ENCODE measurements around the gene KLF13.

Gene KLF13

DNA sequence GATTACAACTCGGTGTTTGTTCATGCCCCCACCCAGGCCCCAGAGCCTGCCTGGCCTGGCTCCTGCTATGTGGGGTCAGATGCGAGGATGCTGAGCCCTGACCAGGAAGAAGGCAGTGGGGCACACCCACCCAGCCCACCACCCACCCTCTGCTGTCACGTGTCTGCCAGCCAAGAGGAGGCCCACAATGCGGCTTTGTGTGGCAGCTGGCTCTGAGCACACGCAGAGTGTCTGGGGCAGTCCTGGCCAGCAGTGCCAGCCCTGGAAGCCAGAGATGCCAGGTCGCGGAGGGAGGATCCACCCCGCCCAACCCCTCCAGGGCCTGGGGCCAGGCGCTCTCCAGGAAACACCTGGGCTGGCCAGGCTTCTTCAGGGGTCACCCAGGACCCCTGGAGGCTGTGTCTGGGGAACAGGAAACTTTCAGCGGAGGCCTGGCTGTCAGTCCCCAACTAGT is 26.4 kb upstream of the KLF13 start:
- no peak for DNase-seq (ENCODE audit: low read depth)

DNA sequence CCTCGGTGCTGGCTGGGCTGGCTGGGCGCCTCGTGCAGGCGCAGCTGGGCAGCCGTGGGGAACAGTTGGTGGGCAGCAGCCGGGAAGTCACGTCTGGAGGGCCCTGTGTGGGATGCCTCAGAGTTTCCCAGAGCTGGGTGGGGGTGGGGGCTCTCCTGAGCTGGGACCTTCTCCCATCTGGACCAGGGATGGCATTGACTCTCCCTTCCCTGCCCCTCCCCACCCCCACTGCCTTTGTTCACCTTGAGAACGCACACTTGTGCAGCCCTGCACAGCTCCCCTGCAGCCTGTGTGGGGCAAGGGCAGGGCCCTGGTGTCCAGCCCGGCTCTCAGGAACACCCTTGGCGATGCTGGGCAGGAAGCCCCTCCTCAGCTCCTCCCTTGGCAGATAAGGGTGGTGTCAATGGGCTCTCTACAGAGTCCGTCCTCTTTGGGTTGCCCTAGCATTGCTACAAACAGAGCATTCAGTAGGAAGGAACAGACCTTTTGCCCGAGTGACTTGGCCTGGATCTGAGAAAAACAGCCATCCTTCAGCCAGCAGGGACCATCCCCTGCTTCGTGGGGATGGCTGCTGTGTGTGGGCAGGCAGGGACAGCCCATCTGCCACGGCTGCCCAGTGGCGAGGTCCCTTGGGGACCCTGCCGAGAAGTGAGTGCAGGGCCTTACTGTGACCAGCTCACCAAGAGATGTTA is 25.5 kb upstream of the KLF13 start:
- DNase-seq (ENCODE audit: low read depth), result no peak

DNA sequence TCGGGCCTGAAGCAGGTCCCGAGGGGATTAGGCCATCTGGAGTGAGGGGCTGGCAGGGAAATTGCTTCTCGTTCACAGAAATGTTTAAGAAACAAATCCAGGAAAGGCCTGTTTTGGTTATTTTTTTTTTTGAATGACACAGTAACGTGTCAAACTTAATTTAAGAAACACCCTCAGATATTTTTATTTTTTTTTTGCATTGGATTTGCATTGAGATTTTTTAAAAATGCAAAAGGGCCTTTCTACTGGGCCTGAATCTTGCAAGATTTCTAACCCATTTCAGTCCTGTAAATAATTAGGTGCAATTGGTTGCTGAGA is 25.0 kb upstream of the KLF13 start:
- DNase-seq (ENCODE audit: low read depth), result no peak

DNA sequence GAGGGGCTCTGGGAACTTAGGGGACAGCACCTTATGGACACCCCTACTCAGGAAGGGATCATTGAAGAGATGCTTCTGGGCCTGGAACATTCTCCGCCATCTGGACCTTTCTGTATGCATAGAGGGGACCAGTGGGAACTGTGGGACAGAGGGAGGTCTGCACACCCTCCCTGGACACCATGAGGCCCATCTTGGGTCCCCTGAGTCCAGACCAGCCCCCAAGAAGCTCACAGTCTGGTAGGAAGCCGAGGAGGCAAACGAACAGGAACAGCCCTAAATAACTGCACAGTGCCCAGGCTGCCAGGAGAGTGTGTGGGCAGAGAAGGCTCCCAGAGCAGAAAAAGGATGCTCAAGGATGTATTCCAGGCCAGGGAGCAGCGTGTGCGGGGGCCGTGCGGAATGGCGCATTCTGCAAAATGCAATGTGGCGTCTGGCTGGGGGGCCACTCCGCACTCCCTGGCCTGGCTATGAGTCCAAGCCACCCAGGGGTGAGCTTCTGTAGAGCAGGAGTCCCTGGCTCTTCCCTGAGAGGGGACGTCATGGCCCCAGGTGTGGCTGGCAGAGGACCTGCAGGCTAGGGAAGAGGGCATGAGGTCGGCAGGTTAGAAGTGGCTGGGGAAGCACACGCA is 24.5 kb upstream of the KLF13 start:
- DNase-seq (ENCODE audit: low read depth), result no peak

DNA sequence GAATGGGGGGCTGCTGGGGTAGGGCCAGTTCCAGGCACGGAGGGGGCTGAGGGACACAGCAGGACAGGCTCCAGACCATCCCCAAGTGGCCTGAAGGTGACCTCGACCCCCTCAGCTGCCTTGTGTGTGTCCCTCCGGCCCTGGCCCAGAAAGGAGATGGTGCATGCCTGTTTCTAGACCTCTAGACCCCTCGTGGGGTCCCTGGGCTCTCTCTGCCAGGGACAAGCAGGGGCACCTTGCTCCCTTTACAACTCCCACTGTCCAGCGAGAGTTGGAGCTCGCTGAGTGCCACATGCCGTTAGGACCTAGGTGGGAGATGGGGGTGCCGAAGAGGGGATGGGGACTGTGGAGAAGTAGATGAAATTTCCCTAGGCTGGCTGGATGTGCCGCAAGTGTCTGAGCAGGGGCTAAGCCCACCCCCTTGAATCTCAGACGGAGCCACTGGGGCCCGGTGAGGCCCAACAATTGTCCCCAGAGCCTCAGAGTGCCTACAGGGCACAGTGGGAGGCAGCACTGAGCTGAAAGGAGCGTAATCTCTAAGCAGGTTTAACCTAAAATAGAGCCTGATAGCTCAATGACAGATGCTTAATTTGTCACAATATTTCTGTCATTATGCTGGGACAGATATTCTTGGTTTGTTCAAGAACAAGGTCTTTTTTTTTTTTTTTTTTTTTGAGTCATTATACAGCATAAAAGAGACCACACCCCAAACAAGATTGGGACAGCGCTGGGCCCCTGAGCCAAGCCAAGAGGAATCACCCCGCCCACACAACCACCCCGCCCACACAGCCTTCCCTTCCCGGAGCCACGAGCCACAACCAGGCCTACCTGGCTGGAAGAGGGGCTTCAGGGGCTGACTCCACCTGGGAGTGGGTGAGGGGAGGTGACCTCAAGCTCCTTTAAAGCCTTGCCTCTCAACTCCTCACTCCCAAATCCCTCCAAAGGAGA is 23.6 kb upstream of the KLF13 start:
- no peak for DNase-seq (ENCODE audit: low read depth)

DNA sequence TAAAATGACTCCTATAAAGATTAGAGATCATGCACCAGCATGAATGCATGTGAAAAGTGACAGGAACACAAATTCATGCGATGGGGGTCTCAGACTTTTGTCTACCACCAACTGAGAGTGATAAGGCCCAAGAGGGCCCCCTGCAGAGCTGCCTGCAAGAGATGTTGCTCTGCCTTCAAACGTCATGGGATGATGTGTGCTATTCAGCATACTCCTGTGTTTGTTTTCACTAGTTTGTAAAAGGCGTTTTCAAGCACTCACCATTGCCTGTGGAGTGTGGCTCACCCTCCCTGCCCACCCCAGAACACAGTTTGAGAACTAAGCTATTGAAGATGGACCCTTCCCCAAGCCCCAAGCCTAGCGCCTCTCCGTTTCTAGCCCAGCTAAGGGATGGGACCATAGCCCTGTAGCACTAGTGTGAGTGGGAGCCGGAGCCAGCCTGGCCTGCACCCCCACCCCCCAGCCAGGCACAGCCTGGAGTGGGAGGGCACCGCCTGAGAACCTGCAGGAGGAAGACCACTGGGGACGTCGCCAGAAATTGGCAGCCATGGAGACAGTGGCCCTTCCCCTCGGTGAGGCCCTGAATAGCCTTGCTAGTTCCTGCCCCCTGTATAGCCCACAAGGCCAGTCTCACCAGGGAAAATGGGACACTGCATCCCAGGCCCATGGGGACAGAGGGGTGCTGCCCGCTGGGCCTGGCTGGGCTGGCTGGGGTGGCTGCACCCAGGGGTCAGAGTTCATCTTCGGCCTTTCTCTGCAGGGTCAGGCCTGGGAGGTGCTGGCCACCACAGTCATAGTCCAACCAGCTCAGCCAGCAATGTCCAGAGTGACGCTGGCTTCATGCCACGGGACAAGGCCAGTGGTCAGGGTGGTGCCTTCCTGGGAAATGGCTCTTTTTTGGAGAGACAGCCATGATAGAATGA is 22.6 kb upstream of the KLF13 start:
- DNase-seq (ENCODE audit: low read depth), result no peak

DNA sequence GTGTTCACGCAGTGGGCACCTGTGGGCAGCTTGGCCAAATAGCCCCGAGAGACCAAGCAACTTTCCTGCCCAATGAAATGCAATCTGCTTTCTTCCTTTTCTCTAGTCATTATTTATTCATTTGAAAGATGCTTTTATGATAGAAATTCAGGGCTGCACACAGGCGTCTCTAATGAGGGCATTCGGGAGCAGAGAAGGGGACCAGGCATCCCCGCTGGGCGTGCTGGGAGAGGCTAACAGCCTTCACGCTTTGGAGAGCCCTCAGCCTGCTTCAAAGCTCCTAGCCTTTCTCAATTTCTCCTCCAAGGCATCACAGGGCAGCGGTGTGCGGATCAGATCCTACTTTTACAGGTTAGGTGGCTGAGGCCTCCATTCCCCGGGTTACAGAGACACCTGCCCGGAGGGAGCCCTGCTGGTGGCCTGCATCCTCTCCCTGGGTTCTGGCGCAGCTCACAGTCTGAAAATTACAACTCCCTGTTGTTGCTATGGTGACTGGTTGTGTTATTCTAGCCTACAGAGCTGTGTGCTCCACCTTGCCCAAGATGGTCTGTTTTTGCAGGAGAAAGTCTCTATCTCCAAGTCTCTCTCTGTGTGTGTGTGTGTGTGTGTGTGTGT is 21.8 kb upstream of the KLF13 start:
- DNase-seq (ENCODE audit: low read depth), result no peak

DNA sequence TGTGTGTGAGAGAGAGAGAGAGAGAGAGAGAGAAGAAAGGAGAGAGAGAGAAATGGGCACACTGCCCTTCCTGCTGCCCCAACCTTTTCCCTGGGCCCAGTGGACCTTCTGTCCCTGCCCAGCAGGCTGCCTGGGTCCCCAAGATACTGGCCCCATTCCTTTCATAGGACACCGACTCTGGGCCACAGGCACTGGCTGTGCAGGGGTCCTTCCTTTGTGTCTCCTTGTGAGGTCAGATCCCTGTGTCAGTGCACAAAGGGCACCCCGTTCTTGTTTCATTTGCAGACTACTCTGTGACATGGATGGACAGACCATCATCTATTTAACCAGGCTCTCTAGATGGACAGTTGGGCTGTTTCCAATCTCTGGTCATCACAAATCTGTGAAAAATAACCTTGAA is 21.3 kb upstream of the KLF13 start:
- no peak for DNase-seq (ENCODE audit: low read depth)

DNA sequence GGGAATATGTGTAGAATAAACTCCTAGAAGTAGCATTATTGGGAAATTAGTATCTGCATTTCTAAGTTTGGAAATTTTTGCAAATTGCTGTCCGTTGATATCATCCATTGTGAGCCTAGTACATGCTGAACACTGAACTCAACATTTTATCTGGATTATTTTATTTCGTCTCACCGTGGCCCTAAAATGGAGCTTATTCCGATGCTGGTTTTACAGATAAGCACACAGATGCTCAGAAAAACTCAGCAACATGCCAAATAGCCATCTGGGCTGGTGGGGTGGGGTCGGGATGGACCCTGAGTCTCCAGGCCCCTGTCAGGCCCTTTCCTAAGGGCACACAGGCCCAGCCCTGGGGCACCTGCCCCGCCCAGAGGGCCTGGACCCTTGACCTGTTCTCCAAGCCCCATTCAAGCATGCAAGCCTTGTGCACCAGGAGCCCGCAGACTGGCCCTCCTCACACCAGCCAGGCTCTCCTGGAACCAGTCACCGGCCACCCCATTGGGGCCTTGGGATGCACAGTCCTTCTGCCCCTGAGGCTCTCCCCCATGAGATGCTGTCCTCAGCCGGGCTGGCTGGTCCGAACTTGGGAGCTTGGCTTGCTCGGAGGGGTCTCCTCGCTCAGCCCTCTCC is 20.7 kb upstream of the KLF13 start:
- no peak for DNase-seq (ENCODE audit: low read depth)

DNA sequence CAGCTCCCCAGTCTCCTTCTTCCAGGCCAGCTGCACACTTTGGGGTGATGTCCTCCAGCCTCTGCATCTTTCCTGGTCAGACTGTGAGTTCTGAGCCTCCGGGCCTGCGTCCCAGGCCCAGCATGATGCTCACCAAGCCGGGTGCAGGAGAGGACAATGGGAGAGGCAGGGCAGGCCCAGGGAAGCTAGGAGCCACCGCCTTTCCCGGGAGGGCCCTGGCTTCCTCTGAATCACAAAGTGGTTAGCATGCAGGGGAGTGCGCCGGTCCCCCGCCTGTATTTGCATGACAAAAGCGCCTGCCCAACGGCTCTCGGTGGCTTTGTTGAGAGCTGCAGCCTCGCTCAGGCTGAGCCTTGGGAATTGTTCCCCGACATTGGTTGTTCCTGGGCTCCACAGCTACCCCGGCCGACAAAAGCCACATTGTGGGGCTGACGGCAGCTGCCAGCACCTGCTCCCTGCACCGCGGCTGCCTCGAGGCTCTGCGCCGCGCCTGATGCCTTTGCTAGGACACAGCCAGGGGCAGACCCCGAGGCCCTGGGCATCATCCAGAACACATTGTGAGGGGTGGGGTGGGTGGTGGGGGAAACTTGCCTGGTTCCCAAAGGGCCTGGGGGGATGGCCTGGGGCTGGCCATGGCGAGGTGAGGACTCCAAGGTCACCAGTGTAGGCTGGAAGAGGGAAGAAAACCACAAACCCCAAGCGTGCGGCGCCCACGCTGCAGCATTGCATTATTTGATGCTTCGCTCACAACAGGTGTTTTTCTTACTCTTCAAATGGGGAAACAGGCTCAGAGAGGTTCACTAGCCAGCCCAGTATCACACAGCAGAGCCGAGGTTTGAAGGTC is 20.0 kb upstream of the KLF13 start:
- DNase-seq (ENCODE audit: low read depth), result no peak

DNA sequence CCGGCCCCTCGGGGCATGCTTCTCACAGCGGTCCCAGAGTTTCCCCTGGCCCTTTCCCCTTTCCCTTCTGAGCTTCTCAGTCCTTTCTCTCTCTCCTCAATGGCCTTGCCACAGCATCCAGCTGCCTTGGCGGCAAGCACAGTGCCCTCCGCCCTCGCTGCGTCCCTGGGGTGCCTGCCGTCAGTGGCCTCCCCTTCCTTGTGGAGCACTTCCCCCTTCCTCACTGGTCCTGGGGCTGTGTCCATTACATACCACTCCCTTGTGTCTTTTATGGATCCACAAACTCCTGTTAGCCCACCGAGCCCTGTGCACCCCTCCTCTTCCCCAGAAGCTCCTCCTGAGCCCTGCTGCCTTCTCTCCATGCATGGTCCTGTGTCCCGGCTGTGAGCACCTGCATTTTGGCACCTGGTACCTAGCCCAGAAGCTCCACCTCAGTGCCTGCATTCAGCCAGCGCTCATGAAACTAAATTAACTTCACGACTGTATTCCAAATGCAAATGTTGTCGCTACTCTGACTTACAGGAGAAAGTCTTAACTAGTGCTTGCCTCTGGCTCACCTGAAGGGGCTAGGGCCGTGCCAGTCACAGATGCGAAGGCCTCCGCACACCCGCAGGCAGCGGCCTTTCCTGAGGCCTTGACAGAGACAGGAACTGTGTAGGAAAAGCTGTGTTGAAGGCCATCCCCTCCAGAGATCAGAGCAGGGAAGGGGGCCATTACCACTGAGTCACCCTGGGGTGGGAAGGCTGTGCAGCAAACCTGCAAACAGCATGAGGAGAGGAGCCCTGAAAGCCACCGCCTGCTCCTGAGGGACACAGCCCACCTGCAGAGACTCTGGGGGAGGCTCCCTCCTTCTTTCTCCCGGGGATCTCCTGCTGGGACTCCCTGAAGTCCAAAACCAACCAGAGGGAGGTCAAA is 19.1 kb upstream of the KLF13 start:
- DNase-seq (ENCODE audit: low read depth), result no peak

DNA sequence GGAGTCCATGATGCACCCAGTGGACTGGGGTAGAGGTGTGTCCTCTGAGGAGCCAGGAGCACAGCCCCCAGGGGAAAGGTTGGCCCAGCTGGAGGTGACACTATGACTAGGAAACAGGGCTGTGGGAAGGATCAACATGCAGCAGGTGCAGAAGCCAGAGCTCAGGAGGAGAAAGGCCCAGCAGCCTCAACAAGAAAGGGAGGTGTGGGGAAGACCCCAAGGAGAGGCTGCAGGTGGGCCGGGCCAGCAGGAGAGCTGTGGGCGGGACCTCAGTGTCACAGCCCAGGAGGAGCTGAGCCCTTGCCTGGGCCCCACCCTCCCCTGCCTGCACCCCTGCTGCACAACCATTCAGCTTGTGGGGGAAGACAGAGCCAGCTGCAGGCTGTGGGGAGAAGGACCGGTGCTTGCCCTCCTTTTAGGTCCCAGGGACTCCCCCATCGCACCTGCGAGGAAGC is 18.4 kb upstream of the KLF13 start:
- no peak for DNase-seq (ENCODE audit: low read depth)

DNA sequence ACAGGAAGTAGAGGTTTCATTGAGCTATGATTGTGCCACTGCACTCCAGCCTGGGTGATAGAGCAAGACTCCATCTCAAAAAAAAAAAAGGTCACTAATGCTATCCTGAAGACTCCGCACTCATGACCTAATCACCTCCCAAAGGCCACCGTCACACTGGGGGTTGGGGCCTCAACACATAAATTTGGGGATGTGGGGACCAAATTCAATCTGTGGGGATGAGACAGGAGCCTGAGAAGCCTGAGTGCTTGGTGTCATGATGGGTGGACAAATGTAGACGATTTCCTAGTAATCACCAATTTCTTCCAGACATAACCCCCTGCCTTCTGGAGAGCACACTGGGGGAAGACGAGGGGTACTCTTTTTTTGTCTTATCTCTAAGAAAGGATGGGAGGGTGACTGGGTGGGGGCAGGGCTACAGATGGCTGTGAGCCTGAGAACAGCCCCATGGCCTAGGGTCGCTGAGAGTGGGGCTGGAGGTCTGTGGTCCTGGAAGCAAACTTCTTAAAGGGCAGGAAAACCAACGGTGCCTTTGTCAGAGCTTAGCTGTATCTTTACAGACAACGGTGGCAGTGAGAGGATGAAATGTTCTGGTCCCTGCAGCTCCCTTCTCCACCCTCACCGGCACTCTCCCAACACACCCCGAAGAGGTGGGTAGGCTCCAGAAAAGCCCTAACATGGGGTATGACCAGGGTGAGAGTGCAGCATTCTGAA is 16.6 kb upstream of the KLF13 start:
- no peak for DNase-seq (ENCODE audit: low read depth)

DNA sequence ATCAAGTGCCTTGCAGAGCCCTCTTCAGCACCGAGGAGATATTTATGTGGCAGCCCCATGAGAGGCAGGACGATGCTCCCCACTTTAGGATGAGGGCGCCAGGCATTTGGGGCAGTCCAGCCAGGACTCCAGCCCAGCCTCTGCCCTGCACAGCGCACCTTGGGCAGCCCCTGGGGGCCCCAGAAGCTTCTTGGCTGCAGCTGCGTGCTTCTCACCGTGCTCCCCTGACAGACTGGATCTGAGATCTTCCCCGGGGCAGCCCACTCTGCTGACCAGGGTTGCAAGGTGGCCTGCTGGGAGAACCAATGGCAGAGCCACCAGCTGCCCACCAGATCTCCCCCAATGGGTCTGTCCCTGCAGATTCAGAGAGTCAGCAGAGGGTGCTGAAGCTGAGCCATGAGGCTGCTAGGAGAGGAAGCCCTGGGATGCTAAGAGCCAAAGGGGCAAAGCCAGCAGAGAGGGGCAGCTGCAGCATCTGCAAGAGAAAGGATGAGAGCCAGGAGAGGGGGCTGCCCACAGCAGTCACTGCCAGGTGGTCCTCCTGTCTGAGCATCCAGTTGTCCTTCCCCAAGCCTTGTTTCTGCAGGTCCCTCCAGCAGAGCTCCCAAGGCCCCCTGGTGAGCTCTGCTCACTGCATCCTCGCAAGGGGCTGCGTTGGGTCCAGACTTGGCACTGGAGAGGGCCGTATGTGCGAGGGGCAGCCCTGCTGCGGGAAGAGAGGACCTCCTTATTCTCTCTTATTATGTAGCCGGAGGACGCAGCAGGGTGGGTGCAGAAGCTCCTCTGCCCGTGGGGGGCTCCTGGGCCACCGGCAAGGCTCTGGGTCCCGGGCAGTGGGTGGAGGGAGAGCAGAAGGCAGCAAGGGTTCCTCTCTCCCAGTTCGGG is 14.7 kb upstream of the KLF13 start:
- no peak for DNase-seq (ENCODE audit: low read depth)

DNA sequence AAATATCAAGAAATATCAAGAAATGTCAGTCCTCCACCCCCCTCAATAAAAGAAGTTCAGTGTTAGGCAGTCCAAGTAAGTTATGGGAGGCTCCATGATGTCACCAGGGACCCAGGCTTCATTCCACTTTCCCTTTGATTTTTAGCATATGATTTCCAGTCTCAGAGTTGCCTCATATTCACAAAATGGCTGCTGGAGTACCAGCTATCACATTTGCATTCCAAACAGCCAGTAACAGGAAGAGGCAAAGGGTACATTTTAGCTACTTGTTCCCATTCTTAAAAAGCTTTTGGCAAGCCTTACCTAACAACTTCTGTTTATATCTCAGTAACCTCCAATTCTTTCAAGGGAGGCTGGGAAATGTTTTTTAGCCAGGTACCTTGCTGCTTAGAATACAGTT is 13.4 kb upstream of the KLF13 start:
- no peak for DNase-seq (ENCODE audit: low read depth)

DNA sequence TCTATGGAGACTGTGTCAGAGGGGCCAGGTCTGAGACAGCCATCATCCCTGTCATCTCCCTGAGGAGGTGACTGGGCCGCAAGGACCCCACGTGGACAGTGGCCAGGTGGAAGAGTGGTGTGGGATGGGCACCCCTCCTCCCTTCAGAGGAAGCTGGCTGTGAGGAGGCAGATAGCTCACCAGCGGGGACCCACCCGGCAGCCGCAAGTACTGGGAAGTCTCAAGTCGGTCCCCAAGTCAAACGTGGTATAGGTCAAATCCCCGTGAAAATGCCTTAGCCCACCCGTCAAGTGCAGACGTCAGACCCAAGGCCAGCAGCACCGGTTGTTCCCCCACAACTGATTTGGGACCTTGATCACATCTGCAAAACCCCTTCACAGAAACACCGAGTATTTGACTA is 12.3 kb upstream of the KLF13 start:
- DNase-seq (ENCODE audit: low read depth), result no peak

DNA sequence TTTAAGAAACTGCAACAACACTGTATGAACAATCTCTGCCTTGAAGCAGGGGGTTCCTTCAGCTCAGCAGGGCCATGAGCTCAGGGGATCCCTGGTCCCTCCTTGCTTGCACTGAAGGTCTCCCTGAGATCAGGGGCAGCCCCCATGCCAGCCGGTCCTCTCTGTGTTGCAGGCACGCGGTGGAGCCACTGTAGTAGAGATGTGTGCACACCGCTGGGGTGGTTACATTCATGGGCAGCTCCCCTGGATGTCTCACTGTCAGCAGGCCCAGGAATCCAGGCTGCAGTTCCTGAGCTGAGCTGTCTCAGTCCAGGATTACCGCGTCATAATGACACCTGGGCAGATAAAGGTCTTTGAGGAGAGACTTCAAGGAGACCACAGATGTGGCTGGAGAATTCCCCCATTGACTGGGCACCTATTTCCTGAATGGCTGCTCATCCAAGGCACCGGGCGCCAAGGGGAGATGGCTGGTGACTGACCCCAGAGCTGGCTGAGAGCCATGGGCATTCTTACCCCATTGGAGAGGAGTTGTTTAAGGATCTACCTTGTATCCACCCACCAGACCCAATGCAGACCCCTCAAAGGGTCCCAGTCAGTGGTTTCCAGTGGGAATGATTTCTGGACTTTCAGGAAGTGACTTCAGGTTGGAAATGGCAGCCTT is 10.4 kb upstream of the KLF13 start:
- DNase-seq (ENCODE audit: low read depth), result no peak

Data from GM04504 (cell line).